A549 treated with dexamethasone at 1 μM for 4 hours (cell line): ENCODE data around the gene BRICD5. TPM values are rescaled to one million over a fixed set of nuclear protein-coding genes. Genes with fewer than 3 reads are reported as not detected.

Experiments
- total RNA-seq: library from RNA; stranded (reverse); fragments of 200-300 nt; extraction: Qiagen RNA extraction; gene quantifications from 5 replicates; pipeline ENCODE4 v1.2.3, GENCODE V29; 2022

The BRICD5 gene
- 3.0 to 4.5 TPM (median 3.8 TPM) in 5 replicates for total RNA-seq

GRCh38 chr16:2210386-2211365 is at the start of gene BRICD5:
TSS of gene BRICD5 (minus strand) at chr16:2210863. CDS start at chr16:2210833, 30 bp downstream.

GRCh38 chr16:2251296-2252111 is 40.8 kb upstream of the BRICD5 start, which contains the start of gene ECI1:
TSS of gene ECI1 (minus strand) at chr16:2251587. CDS start at chr16:2251566, 21 bp downstream.

GRCh38 chr16:2236337-2237101 is 25.9 kb upstream of the BRICD5 start, which contains the start of gene DNASE1L2:
TSS of gene DNASE1L2 (plus strand) at chr16:2236444. CDS start at chr16:2236817, 373 bp downstream.

GRCh38 chr16:2223221-2223941 is 12.7 kb upstream of the BRICD5 start, which contains the start of gene E4F1:
TSS of gene E4F1 (plus strand) at chr16:2223591. CDS start at chr16:2223614, 23 bp downstream.

GRCh38 chr16:2214719-2214968 is 4.0 kb upstream of the BRICD5 start, which contains the start of gene PGP:
TSS of gene PGP (minus strand) at chr16:2214840. CDS start at chr16:2214777, 63 bp downstream.

GRCh38 chr16:2205104-2205966 is 5.3 kb downstream of the BRICD5 start, which contains the start of gene MLST8:
TSS of gene MLST8 (plus strand) at chr16:2205454. CDS start at chr16:2206086, 632 bp downstream.

GRCh38 chr16:2196162-2196980 is 14.3 kb downstream of the BRICD5 start, which contains the start of gene CASKIN1:
TSS of gene CASKIN1 (minus strand) at chr16:2196605. CDS start at chr16:2196432, 173 bp downstream.

Other genes with a start within 250 kb of the BRICD5 start
- 3,451 to 5,688 TPM (median 5,221 TPM) in 5 replicates for gene RPS2, start 246.0 kb downstream of the BRICD5 start, total RNA-seq
- gene RNF151, start 244.0 kb downstream of the BRICD5 start, total RNA-seq = not detected in 5 replicates
- 30.0 to 38.7 TPM (median 34.9 TPM) in 5 replicates for gene TBL3, start 238.8 kb downstream of the BRICD5 start, total RNA-seq
- 0.12 to 0.18 TPM (median 0.17 TPM) in 5 replicates for gene NOXO1, start 229.4 kb downstream of the BRICD5 start, total RNA-seq
- 26.9 to 43.1 TPM (median 39.8 TPM) in 5 replicates for gene GFER, start 226.7 kb downstream of the BRICD5 start, total RNA-seq
- gene SYNGR3, start 220.9 kb downstream of the BRICD5 start, total RNA-seq = 5.7 to 7.4 TPM (median 6.8 TPM) in 5 replicates
- gene ZNF598, start 201.0 kb downstream of the BRICD5 start, total RNA-seq = 35.1 to 67.2 TPM (median 61.5 TPM) in 5 replicates
- 0.79 to 1.2 TPM (median 1.0 TPM) in 5 replicates for gene NPW, start 191.1 kb downstream of the BRICD5 start, total RNA-seq
- gene NHERF2, start 184.0 kb downstream of the BRICD5 start, total RNA-seq = 45.5 to 66.1 TPM (median 65.3 TPM) in 5 replicates
- 36.7 to 40.8 TPM (median 39.4 TPM) in 5 replicates for gene NTHL1, start 163.0 kb downstream of the BRICD5 start, total RNA-seq
- 18.8 to 50.4 TPM (median 40.2 TPM) in 5 replicates for gene TSC2, start 162.9 kb downstream of the BRICD5 start, total RNA-seq
- gene PKD1, start 75.0 kb downstream of the BRICD5 start, total RNA-seq = 24.4 to 50.2 TPM (median 45.8 TPM) in 5 replicates
- gene RAB26, start 62.2 kb downstream of the BRICD5 start, total RNA-seq = 1.5 to 4.0 TPM (median 3.2 TPM) in 5 replicates
- gene TRAF7, start 55.1 kb downstream of the BRICD5 start, total RNA-seq = 34.4 to 68.4 TPM (median 62.9 TPM) in 5 replicates
- 0.21 to 0.58 TPM (median 0.39 TPM) in 5 replicates for gene CASKIN1, start 14.3 kb downstream of the BRICD5 start, total RNA-seq
- gene MLST8, start 5.4 kb downstream of the BRICD5 start, total RNA-seq = 35.5 to 57.2 TPM (median 52.5 TPM) in 5 replicates
- 16.1 to 28.0 TPM (median 27.5 TPM) in 5 replicates for gene PGP, start 4.0 kb upstream of the BRICD5 start, total RNA-seq
- gene E4F1, start 12.7 kb upstream of the BRICD5 start, total RNA-seq = 14.1 to 26.2 TPM (median 24.4 TPM) in 5 replicates
- gene DNASE1L2, start 25.6 kb upstream of the BRICD5 start, total RNA-seq = 0.54 to 1.3 TPM (median 1.1 TPM) in 5 replicates
- 47.2 to 75.5 TPM (median 70.7 TPM) in 5 replicates for gene ECI1, start 40.7 kb upstream of the BRICD5 start, total RNA-seq
- 258 to 289 TPM (median 262 TPM) in 5 replicates for gene RNPS1, start 57.3 kb upstream of the BRICD5 start, total RNA-seq
- gene ABCA3, start 129.9 kb upstream of the BRICD5 start, total RNA-seq = 15.9 to 23.7 TPM (median 20.9 TPM) in 5 replicates
- 16.9 to 25.5 TPM (median 24.8 TPM) in 5 replicates for gene CCNF, start 218.6 kb upstream of the BRICD5 start, total RNA-seq
- 13.0 to 19.3 TPM (median 17.4 TPM) in 5 replicates for gene TEDC2, start 249.2 kb upstream of the BRICD5 start, total RNA-seq